NCI-H1048 (cell line): Measurements from ENCODE around the gene ATG2B.

Experiments
- DNase-seq: peaks from one replicate; lab custom pipeline; 2025; lab: John Stamatoyannopoulos, UW

Gene ATG2B

GRCh38 chr14:96271421-96271762 is 91.7 kb downstream of the ATG2B start:
- no peak for DNase-seq

DNA sequence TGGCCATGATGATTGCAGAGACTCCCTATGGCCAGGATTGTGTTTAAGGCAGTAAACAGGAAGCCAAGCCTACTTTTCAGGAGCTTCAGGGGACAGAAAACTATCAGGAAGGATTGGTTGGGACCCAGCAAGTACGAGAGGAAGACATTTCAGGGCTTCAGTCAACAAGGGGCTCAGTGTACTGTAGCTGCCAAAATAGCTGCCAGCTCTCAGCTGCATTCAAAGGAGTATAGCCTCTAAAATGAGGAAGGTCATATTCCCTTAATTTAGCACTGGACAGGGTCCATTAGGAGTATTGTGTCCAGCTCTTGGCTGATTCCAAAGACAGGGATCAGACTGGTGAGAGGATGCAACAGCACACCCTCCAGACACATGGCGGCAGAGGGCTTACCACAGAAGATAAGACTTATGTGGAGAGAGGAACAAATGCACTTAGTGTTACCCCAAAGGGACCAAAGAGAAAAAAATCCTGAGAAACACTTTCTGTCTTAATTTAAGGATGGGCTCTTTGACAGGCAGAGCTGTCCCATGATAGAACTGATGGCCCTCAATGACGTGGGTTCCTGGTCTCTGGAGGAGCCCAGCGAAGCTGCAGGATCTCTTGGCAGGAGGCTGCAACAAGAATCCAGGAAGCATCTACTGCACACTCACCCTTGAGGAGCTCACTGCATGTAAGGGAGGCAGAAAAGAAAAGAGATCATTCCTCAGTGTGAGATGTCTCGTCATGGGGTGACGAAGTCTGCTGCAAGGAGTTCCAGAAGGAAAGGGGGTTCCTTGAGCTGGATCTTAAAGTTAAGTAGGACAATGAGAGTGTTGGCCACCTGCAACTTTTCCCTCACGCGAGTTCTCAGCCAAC is 92.3 kb downstream of the ATG2B start:
- no peak for DNase-seq

DNA sequence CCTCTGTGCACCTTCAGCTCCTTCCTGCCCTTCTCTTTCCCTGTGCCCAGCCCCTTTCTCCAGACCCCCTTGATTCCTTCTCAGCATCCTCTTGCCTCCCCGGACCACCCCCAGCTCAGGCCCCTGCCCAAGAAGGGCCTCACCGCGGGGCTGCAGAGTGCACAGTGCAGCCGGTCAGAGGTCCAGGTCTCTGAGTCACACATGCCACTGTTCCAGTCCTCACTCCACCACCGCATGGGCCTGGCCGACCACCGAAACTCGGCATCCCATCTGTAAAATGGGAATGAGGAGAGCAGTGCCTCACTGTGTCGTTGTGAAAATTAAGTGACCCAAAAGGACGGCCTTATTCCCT is 93.8 kb downstream of the ATG2B start:
- no peak for DNase-seq

DNA sequence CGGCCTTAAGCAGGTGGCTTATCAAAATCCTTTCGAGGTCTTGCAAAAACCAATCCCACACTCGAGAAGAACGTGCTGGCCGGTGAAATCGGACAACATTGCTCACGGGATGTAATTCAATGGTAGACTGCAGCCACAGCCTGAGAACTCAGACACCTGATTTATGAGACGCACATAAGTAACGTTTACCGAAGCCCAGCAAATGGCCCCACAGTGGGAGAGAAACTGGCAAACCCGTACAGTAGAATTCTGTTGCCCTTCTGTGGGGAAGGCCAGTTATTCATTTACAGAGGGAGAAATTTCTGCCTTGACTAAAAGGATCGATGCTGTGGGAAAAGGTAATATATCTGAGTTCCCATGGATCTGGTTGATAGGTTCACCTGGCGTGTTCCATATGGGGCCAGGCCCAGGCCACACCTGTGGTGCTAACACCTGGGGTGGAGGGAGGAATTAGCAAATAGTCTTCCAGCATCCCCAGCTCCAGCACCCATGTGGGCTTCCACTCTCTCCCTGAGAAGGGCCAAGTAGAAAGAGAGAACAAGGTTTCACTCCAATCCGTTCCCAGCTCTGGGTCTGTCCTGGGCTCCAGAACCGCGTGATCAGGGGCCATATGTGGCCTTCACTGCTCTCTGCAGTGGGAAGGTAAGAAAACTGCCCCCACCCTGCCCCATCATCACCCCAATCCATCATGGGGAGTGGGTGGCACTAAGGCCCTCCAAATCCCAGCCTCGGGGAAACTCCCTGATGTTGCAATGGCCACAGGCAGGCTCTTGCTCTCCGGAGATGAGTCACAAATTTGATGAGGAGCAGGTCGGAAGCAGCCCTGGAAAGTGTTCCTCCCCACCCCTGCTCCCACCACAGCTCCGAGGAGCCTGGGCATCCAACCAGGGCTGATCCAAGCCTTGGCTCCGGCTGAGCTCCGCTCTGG is 94.4 kb downstream of the ATG2B start:
- DNase-seq, result no peak

DNA sequence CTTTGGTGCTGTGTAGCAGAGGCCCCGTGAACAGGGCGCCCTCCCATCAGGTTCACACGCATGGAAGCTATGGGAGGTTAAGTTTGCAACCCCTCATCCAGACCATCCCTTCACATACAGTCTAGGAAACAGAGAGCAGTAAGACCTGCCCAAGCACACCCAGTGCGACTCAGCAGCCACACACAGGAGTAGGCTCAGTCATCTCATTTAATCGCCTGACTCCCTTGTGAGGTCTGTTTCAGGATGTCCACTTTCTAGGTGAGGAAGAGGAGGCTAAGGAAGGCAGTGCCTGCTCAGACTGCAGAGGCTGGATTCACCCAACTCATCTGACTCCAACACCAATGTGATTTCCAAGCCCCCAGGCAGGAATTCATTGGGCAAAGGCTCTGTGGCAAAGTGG is 95.2 kb downstream of the ATG2B start:
- DNase-seq, result no peak

DNA sequence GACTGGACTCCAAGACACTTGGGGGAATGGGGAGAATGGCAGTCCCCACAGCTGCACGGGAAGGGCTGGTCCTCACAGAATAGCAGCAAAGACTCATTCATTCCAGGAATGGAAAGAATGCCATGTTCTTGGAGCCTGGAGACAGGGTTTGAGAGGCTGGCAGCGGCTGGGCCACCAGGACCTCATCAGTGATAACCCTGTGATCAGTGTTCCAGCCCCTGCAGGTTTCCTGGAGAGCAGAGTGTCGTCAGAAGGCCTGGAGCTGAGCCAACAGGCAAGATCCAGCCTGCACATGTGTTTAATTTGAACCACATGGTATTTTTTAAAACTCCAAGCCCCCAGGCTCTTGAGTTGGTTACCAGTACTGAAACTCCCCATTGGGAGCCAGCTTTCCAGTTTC is 95.8 kb downstream of the ATG2B start:
- peak; percentile 10 for DNase-seq

DNA sequence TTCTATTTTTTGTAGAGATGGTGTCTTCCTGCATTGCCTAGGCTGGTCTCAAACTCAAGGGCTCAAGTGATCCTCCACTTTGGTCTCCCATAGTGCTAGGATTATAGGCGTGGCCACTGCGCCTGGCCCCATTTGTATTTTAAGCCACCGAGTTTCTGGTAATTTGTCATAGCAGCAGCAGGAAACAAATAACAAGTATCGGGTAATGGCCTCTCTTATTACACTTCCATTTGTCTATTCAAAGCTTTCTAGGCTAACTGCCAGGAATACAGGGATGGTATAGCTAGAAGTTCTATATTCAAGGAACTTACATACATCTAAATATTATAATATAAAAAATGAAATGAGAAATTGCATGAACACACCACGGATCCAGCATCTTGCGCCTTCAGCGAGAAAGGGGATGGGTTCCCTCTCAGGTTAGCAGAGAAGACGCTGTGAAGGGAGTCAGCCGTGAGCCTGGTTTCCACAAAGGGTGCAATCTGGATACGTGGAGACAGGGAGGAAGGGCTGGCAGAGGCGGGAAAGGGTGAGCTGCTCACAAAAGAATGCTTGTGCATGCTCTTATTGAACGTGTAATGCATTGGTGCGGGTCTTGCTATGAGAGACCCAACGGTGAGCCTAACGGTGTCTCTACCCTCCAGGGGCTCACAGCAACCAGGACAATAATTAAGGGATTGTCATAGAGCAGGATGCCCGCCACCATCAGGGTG is 97.6 kb downstream of the ATG2B start:
- no peak for DNase-seq

GRCh38 chr14:96264853-96265252 is 98.3 kb downstream of the ATG2B start:
- DNase-seq, result no peak

DNA sequence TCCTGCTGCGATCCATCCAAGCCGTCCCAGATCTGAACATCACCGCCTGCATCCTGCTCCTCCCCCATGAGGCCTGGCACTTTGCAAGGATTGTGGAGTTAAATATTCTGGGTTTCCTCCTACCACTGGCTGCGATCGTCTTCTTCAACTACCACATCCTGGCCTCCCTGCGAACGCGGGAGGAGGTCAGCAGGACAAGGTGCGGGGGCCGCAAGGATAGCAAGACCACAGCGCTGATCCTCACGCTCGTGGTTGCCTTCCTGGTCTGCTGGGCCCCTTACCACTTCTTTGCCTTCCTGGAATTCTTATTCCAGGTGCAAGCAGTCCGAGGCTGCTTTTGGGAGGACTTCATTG is 99.0 kb downstream of the ATG2B start:
- DNase-seq, result no peak

DNA sequence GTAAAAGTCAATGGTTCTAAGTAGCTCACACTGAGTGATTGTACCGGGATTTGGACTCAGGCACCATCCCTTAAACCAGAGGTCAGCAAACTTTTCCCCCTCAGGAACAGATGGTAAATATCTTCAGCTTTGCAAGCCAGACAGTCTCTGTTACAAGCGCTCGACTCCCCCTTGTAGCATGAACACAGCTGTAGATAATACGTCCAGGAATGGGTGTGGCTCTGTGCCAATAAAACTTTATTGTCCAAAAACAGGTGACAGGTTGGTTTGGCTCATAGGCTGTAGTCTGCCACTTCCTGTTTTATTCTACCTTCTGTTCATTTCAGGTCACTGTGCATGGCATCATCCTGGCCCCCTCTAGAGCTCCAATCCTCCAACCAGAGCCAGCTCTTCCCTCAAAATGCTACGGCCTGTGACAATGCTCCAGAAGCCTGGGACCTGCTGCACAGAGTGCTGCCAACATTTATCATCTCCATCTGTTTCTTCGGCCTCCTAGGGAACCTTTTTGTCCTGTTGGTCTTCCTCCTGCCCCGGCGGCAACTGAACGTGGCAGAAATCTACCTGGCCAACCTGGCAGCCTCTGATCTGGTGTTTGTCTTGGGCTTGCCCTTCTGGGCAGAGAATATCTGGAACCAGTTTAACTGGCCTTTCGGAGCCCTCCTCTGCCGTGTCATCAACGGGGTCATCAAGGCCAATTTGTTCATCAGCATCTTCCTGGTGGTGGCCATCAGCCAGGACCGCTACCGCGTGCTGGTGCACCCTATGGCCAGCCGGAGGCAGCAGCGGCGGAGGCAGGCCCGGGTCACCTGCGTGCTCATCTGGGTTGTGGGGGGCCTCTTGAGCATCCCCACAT is 99.6 kb downstream of the ATG2B start:
- no peak for DNase-seq

DNA sequence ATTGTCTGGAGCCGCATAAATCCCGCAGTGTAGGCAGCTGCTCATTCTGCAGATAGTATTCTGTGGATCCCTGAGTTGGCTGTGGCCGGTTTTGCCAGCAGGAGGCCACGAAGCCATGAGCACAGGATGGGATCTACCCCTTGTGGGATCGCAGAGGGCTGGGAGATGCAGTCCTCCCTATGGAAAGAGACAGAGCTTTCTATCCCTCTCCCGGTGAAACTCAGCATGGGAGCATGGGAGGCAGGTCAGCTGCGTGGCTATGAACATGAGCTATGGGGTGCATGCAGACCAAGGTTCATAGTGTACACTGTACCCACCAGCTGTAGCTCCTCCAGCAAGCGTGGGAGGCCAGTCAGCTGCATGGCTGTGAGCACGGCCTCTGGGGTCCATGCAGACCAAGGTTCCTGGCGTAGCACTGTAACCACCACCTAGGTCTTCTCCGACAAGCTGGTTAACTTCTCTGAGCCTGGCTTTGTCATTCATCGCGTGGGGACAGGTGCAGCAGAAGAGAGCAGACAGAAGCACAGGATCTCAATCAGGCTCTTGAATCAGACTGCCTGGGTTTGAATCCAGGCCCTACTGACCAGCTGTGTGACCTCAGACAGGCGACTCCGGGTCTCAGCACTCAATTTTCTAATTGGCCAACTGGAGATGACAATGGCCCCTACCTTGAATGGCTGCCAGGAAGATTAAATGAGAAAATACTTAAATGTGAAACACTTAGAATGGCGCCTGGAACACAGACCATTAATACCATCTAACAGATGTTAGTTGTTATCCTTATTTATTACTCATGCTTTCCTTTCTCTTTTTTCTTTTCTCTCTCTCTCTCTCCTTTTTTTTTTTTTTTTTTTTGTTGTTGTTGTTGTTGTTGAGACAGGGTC is 101.1 kb downstream of the ATG2B start:
- DNase-seq, result no peak

DNA sequence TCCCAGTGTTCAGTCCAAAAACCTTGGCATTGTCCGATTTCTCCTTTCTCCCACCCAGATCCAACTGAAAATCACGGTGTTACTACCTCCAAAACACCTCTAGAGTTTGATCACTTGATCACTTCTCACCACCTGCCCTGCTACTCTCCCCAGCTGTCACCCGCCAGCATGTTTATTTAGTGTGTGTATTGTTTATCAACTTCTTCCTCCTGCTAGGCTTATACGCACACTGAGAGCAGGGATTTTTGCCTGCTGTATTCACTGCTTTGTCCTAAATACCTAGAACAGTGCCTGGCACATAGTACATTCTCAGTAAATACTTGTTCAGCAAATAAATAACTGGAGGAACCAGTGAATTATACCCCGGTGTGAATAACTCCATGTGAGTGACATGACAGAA is 102.1 kb downstream of the ATG2B start:
- DNase-seq, result no peak

DNA sequence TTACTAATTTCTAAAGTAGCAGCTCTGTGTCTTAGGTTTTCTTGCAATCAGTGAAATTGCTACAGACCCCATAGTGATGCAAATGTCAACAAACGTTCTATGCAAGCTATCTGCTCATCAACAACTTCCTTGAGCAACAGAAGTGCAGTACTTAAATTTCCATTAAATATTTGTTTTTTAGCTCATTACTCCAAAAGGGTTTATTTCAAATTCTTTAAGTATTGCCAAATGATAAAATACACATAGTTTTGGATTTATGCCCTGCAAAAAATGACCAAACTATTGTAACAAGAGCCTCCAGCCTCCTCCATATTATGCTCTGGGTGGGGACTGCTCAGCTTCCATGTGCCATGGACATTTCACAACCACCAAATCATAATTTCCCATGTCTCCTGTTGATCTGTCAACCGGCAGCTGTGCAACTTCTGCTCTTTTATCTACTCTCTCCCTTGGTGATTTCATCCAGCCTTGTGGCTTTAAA is 102.8 kb downstream of the ATG2B start:
- no peak for DNase-seq

- DNase-seq, result no peak
Measured at GRCh38 chr14:96257900-96258299, 105.2 kb downstream of the ATG2B start.

DNA sequence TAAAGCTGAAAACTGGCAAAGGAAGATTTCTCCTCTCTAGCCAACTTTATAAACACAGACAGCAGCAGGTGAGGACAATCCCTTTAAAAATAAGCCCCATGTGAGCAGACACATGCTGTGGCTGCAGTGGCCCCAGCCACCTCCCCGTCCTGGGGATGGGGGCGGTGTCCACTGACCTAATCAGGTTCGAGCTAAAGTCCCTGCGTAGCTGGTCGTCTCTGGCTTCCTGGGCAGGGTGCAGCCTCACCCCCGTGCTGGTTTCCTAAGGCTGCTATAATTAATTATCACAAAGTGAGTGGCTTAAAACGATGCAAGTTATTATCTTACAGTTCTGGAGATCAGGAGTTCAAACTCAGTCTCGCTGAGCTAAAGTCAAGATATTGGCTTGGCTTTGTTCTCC is 106.1 kb downstream of the ATG2B start:
- DNase-seq, result no peak

- no peak for DNase-seq
Measured at GRCh38 chr14:96256407-96256806, 106.7 kb downstream of the ATG2B start.

GRCh38 chr14:96255501-96256366 is 107.4 kb downstream of the ATG2B start, which contains the start of gene BDKRB1:
Gene BDKRB1 (plus strand): TSS chr14:96256210. CDS start chr14:96263683, 7,473 bp downstream.
- DNase-seq, result no peak

DNA sequence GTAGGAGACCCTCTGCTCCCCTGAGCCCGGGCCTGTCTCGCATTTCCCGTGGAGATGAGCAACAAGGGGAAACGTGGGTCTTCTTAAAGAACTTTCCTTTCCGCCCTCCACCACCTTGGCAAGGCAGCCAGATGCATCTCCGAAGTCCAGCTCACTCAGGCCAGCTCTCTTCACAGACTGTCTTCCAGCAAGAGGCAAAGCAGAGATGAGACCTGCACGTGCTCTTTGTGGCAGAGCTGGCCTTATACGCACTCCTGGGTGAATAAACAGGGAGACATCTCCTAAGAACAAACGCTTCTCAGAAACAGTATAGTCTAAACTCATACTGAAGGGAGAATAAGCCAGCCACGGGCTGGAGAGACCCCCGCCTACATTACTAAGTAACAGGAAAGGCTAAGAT is 108.5 kb downstream of the ATG2B start:
- no peak for DNase-seq

- no peak for DNase-seq
Measured at GRCh38 chr14:96252999-96253539, 110.1 kb downstream of the ATG2B start.
